Vein endothelial cell (primary cell): Measurements from ENCODE around the gene SYNM. TPM values are rescaled to one million over a fixed set of nuclear protein-coding genes. Genes with fewer than 3 reads are reported as not detected.

Experiments
- total RNA-seq: library from RNA; depleted of rRNA; stranded (reverse); fragments of >200 nt; gene quantifications from 2 replicates; pipeline ENCODE4 v1.2.3, GENCODE V29; 2012

SYNM gene
- 5.6 and 9.6 TPM in 2 replicates for total RNA-seq

GRCh38 chr15:99104788-99105513, at the start of gene SYNM:
Gene SYNM (plus strand): TSS chr15:99105080. CDS start chr15:99105200, 120 bp downstream.

Other genes starting within 250 kb of the SYNM start
- gene PGPEP1L, start 97.3 kb upstream of the SYNM start, total RNA-seq, result not detected in 2 replicates
- 26.2 and 28.4 TPM in 2 replicates for gene TTC23, start 144.5 kb downstream of the SYNM start, total RNA-seq
- gene LRRC28, start 146.4 kb downstream of the SYNM start, total RNA-seq, result 20.6 and 25.1 TPM in 2 replicates